Activated CD8-positive, alpha-beta memory T cell treated with anti-CD3 and anti-CD28 coated beads, Interleukin-2, amount 50 U/mL, for 4 hours (primary cell): ENCODE measurements around the gene CSTPP1.
A peak's percentile ranks its signal among the peaks of the same experiment; 100 is the strongest.

Experiments used
- DNase-seq: peaks from one replicate; pipeline ENCODE4 v3.0.0-alpha.2; 2020

Gene CSTPP1

GRCh38 chr11:47165253-47165840 is 228.8 kb downstream of the CSTPP1 start:
- DNase-seq: no peak

- no peak for DNase-seq
These were observed 229.8 kb downstream of the CSTPP1 start for GRCh38 chr11:47166368-47166767.

- DNase-seq: no peak
These were observed 234.7 kb downstream of the CSTPP1 start for GRCh38 chr11:47171061-47171838.

- DNase-seq: no peak
These were observed 235.3 kb downstream of the CSTPP1 start for GRCh38 chr11:47171856-47172255.

- no peak for DNase-seq
These were observed 236.3 kb downstream of the CSTPP1 start for GRCh38 chr11:47172740-47173336.

GRCh38 chr11:47175746-47176327 is 239.3 kb downstream of the CSTPP1 start:
- no peak for DNase-seq

- peak; percentile 94 for DNase-seq
These were observed 240.0 kb downstream of the CSTPP1 start, which contains the start of gene ARFGAP2 for GRCh38 chr11:47176328-47177228. Gene ARFGAP2 (minus strand): TSS chr11:47176879. CDS start chr11:47176853, 26 bp downstream.

- DNase-seq: peak; percentile 66
These were observed 240.8 kb downstream of the CSTPP1 start for GRCh38 chr11:47177229-47177845.

- DNase-seq: no peak
These were observed 241.3 kb downstream of the CSTPP1 start for GRCh38 chr11:47177846-47178245.

GRCh38 chr11:47178316-47178715 is 241.8 kb downstream of the CSTPP1 start:
- no peak for DNase-seq

- no peak for DNase-seq
These were observed 242.4 kb downstream of the CSTPP1 start for GRCh38 chr11:47178737-47179654.

- peak; percentile 37 for DNase-seq
These were observed 243.1 kb downstream of the CSTPP1 start for GRCh38 chr11:47179655-47179991.

- no peak for DNase-seq
These were observed 243.6 kb downstream of the CSTPP1 start for GRCh38 chr11:47180006-47180787.

- DNase-seq: no peak
These were observed 244.7 kb downstream of the CSTPP1 start for GRCh38 chr11:47181271-47181670.

GRCh38 chr11:47182380-47182779 is 245.8 kb downstream of the CSTPP1 start:
- DNase-seq: no peak

GRCh38 chr11:47183031-47183856 is 246.7 kb downstream of the CSTPP1 start:
- DNase-seq: no peak

GRCh38 chr11:47183969-47184368 is 247.4 kb downstream of the CSTPP1 start:
- DNase-seq: no peak

GRCh38 chr11:47184711-47185304 is 248.2 kb downstream of the CSTPP1 start:
- no peak for DNase-seq
